SKM-1 (cell line): Measurements from ENCODE around the gene HPSE2.
"Not testable (repeated sequence)": the region's sequence is repeated elsewhere in the genome, so short reads cannot be mapped to it uniquely, and the experiment has no call there.

Experiments
- DNase-seq: peaks from one replicate; lab custom pipeline; 2025; ENCODE audit not compliant: unreplicated experiment; lab: John Stamatoyannopoulos, UW

HPSE2 gene

GRCh38 chr10:98516352-98516751 is 719.3 kb downstream of the HPSE2 start:
- no peak for DNase-seq

- DNase-seq: no peak
Measured at GRCh38 chr10:98513704-98514103, 721.9 kb downstream of the HPSE2 start.

GRCh38 chr10:98511876-98512275 is 723.8 kb downstream of the HPSE2 start:
- DNase-seq: no peak

- DNase-seq: no peak
Measured at GRCh38 chr10:98510412-98510995, 725.1 kb downstream of the HPSE2 start.

DNA sequence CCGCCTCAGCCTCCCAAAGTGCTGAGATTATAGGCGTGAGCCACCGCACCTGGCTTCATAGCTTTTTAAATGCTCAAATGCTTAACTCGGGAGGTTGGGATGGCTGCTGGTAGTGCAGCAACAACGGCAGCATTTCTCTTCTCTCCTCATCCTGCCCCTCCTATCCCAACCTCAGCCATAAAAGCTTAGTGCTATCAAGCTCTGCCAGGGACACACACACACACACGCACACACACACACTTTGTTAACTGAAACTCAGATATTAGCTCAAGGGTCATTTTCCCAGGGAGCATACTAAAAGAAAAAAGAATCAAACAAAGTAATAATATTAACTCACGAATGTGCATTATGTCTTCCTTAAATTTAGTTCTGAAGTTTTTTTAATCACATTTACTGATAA is 725.9 kb downstream of the HPSE2 start:
- no peak for DNase-seq

DNA sequence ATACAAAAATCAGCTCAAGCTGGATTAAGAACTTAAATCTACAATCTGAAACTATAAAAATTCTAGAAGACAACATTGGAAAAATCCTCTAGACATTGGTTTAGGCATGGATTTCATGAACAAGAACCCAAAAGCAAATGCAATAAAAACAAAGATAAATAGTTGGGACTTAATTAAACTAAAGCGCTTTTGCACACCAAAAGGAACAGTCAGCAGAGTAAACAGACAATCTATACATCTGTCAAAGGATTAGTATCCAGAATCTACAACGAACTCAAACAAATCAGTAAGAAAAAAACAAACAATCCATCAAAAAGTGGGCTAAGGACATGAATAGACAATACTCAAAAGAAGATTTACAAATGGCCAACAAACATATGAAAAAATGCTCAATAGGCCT is 733.1 kb downstream of the HPSE2 start:
- DNase-seq: not testable (repeated sequence)

DNA sequence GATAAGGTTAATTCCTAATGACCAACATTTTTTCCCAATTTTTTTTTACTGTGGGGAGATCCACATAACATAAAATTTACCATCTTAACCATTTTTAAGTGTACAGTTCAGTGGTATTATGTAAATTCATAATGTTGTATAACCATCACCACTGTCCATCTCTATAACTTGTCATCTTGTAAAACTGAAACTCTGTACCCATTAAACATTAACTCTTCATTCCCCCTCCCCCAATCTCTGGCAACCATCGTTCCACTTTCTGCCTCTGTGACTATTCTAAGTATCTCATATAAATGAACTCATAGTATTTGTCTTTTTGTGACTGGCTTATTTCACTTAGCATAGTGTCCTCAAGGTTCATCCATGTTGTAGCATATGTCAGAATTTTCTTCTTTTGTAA is 742.9 kb downstream of the HPSE2 start:
- DNase-seq: no peak

- no peak for DNase-seq
Measured at GRCh38 chr10:98489561-98490481, 745.8 kb downstream of the HPSE2 start.

GRCh38 chr10:98488669-98489430 is 746.8 kb downstream of the HPSE2 start:
- peak; percentile 36 for DNase-seq

DNA sequence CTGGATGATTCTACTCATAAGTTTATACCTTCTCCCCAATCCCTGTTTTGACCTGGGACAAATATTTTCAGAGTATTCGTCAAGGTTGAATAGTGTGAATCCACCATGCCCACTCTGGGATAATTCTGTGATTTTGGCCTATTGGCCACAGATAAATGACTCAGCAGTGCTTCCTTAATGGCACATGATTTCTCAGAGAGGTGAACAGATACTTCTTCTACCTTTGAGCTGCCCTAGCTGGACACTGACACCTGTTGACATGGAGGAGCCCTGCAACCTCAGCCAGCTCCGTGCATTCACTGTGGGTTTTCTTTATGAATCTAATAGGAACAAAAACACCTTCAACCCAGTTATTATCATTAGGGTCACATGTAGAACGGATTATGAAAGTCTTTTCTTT is 748.0 kb downstream of the HPSE2 start:
- DNase-seq: no peak

DNA sequence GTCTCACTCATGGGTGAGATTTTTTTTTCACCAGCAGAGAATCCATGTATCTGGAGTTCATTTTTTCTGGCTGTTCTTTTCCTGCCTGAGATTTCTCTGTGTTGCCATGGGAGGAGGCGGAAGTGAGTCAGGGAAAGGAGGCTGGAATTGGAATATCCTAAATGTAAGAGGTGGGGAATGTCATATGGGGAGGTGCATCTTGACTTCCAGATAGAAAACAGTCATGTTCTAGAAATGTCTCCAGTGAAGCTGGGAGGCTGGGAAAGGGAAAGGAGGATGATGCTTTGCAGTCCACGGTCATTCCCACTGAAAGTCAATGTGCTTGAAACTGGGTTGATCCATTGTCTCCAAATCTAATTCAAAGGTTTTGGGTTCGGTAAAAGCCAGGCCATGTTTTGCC is 749.2 kb downstream of the HPSE2 start:
- no peak for DNase-seq

DNA sequence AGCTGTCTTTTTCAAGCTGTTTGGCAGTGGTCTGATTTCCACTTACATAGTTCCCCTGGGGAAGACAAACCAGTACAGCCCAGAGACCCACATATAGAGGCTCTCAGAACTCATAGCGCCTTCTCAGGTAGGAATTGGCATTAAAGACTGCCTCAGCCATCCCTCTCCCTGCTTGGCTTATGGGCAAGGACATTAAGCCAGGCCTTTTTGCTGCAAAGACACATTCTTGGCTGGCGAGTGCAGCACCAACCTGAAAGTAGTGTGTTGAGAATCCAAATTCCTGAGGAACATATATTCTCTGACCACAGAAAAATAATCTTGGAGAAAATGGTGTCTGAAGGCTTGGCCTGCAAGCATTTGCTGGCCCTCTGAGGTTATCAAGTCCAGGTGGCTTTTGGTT is 749.7 kb downstream of the HPSE2 start:
- DNase-seq: no peak

GRCh38 chr10:98483658-98484057 is 752.0 kb downstream of the HPSE2 start:
- no peak for DNase-seq

- no peak for DNase-seq
Measured at GRCh38 chr10:98482096-98482495, 753.6 kb downstream of the HPSE2 start.

- DNase-seq: no peak
Measured at GRCh38 chr10:98481404-98481945, 754.2 kb downstream of the HPSE2 start.

- no peak for DNase-seq
Measured at GRCh38 chr10:98478430-98479222, 757.0 kb downstream of the HPSE2 start.

DNA sequence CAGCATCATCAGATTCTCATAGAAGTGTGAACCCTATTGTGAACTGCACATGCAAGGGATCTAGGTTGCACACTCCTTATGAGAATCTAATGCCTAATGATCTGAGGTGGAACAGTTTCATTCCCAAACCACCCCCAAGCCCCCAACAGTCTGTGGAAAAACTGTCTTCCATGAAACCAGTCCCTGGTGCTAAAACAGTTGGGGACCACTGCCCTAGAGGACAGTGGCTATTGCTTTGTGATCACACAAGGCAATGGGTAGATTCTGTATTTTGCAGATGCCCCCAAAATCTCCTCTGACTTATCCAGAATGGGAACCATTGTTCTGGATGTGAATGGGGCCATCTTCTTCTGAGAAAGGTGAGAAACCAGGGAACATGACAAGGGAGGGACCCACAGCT is 757.8 kb downstream of the HPSE2 start:
- DNase-seq: no peak

- DNase-seq: no peak
Measured at GRCh38 chr10:98474628-98475027, 761.0 kb downstream of the HPSE2 start.

GRCh38 chr10:98472196-98472595 is 763.5 kb downstream of the HPSE2 start:
- no peak for DNase-seq

DNA sequence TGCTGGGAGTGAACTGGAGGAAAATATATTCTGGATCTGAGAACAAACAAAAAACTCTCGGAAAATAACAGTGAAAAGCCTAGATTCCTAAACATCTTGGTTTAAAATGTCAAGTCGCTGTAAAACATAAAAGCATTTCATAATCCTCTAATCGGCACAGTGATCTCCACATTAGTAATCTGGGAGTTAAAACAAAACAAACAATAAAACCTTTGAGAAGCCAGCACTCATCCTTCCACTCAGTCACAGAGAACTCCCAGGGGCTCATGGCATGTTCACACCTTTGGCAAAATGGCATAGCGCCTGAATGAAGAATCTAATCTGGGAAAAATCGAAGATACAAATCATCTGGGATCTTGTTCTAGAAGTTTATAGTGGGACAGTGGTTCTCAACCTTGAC is 764.8 kb downstream of the HPSE2 start:
- no peak for DNase-seq
